Activated effector memory CD4-positive, alpha-beta T cell treated with anti-CD3 and anti-CD28 coated beads, Interleukin-2, amount 50 U/mL, for 16 hours (primary cell): ENCODE measurements around the gene DCP1A.
"Not testable (repeated sequence)": the region's sequence is repeated elsewhere in the genome, so short reads cannot be mapped to it uniquely, and the experiment has no call there.

ENCODE experiments used
- DNase-seq: peaks from one replicate; pipeline ENCODE4 v3.0.0-alpha.2; 2020

DCP1A gene

GRCh38 chr3:53347261-53348064 lies at the start of gene DCP1A:
DCP1A (minus strand) TSS chr3:53347543; CDS start chr3:53347517, 26 bp downstream.
- peak; percentile 98 for DNase-seq

DNA sequence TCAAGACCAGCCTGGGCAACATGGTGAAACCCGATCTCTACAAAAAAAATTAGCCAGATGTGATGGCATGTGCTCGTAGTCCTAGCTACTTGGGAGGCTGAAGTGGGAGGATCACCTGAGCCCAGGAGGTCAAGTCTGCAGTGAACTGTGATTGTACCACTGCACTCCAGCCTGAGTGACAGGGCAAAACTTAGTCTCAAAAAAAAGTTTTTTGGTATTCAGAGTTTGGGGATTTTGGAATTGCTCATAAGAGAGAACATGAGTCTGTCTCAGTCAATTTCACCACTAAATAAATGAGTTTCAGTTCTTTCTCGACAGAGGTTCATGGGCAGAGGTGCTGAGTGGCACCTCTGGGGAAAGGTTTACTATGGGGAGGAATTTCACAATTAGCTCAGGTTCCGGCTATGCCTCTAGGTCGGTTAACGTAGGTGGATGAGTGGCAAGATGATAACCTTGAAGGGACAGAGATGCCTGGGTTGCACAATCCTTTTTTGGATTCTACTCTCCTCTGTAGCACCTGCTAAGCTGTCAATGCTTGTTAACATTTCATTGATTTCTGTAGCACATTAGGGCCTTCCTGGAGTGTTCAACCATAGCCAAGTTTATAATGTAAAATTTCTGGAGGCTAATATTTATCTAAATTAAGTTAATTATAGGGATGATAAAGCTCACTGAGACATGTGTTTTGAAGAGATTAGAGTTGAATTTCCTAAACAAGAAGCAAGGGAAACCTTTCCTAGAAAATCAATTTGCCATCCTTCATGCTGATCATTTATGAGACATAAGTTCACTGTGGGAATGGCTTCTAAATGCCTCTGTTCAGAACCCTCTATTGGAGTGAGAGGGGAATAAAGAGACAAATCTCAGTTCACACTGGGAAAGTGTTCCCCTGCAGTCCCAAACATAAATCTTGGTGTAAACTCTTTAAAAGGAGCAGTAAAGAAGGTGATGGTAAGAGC lies 37.4 kb upstream of the DCP1A start:
- DNase-seq, result no peak

- DNase-seq, result no peak
Observed at GRCh38 chr3:53382106-53382505, 34.8 kb upstream of the DCP1A start.

- no peak for DNase-seq
Observed at GRCh38 chr3:53380306-53380705, 33.0 kb upstream of the DCP1A start.

GRCh38 chr3:53379898-53380297 lies 32.6 kb upstream of the DCP1A start:
- DNase-seq, result no peak

- DNase-seq, result no peak
Observed at GRCh38 chr3:53377794-53378193, 30.5 kb upstream of the DCP1A start.

DNA sequence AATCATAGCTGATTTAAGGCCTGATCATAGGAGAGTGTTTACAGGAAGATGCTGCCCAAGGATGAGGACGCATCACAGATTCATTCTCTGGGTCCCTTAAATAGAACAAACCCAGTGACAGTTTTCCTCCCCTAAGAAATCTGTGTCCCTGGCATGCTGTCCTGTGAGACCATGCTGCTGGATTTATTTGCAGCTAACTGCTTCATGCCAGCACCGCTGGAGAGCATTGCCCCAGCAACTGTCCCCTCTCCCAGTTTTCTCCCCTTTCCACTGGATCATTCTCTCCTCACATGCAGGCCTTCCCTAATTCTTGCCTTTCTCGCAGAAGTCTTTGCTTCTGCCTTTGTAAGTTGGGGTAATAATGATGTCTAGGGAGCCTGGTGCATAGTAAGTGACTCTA lies 29.3 kb upstream of the DCP1A start:
- no peak for DNase-seq

GRCh38 chr3:53375019-53375418 lies 27.7 kb upstream of the DCP1A start:
- peak; percentile 75 for DNase-seq

DNA sequence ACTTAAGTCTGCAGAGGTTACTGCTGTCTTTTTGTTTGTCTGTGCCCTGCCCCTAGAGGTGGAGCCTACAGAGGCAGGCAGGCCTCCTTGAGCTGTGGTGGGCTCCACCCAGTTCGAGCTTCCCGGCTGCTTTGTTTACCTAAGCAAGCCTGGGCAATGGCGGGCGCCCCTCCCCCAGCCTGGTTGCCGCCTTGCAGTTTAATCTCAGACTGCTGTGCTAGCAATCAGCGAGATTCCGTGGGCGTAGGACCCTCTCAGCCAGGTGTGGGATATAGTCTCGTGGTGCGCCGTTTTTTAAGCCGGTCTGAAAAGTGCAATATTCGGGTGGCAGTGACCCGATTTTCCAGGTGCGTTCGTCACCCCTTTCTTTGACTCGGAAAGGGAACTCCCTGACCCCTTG lies 23.4 kb upstream of the DCP1A start:
- not testable (repeated sequence) for DNase-seq

DNA sequence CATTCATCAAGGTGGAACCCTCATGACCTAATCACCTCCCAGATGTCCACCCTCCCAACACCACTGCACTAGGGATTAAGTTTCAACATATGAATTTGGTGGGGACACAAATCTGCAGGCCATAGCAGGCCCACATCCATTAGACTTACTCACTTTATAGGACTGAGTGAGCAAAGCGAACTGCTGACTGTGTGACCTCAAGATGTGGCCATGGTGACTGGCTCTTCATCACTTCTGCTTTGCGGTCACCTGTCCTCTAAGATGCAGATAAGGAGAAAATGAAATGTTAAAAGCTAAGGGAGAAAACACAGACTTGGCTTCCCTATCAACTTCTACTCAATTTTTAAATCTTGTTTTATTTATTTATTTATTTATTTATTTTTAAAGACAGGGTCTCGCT lies 14.5 kb upstream of the DCP1A start:
- no peak for DNase-seq

- no peak for DNase-seq
Observed at GRCh38 chr3:53357458-53357857, 10.1 kb upstream of the DCP1A start.

DNA sequence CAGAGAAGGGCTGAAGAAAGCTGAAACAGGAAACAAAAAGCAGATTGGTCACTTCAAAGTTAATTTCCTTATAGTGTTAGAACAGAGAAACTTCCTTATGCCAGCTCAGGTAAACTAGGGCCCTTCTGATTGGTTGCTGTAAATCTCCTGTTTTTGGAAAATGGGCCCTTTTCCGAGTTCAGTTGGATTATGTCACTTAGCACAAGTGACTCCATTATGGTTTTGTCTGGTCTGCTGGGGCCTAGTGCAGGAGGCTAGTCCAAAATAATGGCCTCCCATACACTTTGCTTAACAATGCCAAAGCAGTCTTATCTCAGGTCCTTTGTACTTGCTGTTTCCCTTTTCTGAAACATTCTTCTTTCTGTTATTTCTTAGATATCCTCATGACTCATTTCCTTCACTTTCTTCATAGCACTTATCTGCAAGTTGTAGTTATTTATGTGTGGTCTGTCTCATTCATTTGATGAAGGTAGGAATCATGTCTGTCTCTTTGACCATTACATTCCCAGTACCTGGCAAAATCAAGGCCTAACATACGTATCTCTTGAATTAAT lies 7.7 kb upstream of the DCP1A start:
- no peak for DNase-seq

GRCh38 chr3:53353202-53353601 lies 5.9 kb upstream of the DCP1A start:
- DNase-seq, result no peak

DNA sequence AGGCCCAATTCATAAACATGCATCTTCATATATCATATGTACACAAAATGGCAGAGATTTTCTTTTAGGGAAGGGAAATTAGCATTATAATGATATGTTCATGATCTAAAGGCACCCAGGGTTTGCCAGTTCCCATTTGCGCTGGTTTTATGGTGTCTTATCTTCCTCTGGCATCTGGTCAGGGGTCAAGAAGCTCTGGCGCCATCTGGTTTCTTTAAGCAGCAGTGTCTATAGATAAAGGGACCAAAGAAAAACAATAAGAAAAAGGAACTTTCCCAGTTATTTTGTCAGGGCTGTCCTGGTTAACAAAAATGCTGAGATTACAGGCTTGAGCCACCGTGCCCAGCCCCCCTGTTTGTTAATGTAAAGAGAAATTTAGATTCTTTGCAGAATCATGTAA lies 3.3 kb upstream of the DCP1A start:
- no peak for DNase-seq

- not testable (repeated sequence) for DNase-seq
Observed at GRCh38 chr3:53348118-53348517, 775 bp upstream of the DCP1A start.

- no peak for DNase-seq
Observed at GRCh38 chr3:53346922-53347260, 452 bp downstream of the DCP1A start.

GRCh38 chr3:53346514-53346913 lies 829 bp downstream of the DCP1A start:
- DNase-seq, result no peak

DNA sequence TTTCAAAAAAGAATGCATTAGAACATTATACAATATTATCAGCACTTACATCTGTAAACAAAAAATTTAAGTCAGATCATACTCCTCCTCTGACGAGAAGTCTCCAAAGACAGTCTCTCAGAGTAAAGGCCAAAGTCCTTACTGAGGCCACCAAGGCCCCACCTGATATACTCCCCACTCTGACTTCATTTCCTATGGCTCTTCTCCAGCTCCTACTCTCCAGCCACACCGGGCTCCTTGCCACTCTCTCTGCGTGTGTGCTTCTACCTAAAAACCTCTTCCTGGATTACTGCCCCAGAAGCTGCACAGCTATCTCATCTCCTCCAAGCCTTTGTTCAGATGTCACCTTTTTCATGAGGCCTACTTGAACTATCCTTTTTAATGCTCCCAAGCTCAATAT lies 5.0 kb downstream of the DCP1A start:
- DNase-seq, result no peak

DNA sequence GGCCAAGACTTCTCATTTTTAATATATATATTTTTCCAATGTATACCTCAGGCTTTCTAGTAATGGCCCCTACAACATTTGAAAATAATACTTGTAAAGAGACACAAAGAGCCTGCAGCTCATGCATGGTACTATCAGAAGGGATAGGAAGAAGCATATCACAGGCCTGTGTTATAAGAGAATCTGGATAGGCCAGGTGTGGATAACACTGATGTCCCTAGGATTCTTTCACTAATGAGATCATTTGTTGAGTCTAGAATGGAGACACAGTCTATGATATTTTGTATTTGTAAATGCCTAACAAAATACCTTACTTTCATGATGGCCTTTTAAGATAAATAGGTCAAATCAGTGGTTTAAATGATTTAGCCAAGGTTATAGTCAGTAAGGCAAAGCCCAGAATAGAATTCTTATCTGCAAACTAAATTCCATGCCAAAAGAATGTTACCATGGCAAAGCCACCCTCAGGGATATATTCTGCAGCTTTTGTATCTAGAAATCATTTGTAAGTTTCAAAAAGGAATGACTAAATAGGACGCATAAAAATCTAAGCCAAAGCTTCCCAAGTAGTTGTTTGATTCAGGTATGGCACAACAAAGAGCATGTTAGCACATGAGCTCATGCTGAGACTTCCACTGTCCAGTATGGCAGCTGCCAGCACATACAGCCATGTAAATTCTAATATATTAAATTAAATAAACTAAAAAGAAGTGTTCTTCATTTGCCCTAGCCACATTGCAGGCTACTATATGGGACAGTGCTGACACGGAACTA lies 10.0 kb downstream of the DCP1A start:
- no peak for DNase-seq

- DNase-seq, result no peak
Observed at GRCh38 chr3:53334742-53335141, 12.6 kb downstream of the DCP1A start.

DNA sequence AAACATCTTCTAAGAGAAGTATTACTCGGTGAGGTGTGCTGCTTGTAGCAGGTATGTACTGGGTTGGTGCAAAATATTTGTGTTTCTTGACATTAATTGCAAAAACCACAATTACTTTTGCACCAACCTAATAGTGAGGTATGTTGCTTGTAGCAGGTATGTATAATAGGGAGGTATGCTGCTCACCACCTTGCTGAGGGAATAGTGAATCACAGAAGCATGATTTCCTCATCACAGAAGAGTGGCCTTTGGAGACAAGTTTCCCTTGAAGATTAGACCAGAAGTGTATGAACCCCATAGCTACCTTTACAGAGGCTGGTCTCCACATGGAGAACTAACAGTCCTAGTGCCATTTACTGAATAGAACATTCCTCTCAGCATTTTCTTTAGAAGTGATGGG lies 15.5 kb downstream of the DCP1A start:
- no peak for DNase-seq

DNA sequence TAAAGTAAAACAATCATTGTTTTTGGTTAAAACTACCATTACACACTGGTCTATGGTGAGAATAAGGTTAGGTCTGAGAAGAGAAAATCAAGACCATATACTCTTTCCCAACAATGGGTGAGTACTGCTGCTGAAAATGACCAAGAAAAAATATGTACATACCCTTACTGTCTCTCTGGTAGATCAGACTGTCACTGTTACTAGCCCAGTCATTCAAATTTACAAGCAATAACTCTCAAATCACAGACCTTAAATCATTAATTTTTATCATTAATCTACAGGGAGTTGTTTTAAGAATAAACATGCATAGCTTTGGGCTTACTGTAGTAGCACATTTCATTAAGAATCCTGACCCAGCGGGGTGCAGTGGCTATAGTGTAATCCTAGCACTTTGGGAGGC lies 17.4 kb downstream of the DCP1A start:
- no peak for DNase-seq

DNA sequence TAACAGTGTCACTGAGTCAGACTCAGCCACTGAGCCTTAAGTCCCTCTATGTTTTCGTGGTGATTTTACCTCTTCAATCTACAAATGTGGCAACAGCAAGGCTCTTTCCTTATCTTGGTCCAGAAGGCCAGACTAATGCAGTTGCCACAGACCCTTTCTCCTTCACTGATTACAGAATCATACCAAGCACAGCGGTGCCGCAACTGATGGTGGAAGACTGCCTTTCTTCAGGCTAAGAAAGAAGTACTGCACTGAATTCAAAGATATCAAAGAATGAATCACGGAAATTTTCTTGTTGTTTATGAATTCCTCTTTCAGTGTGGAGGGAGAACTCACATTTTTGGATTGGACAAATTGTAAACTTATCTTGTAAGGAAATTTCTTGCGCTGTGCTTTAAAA lies 18.6 kb downstream of the DCP1A start:
- DNase-seq, result no peak
